SK-N-MC (cell line): Measurements from ENCODE around the gene GNB4.

Experiments
- EZH2 ChIP-seq: fragments of 200-600 bp; sonication (generic); IDR thresholded peaks from one replicate; pipeline ENCODE4 v1.6.1; 2017; ENCODE audit warnings: antibody characterized with exemption
- POLR2AphosphoS5 ChIP-seq: IDR thresholded peaks from 2 replicates; pipeline ENCODE4 v1.6.1; 2012; ENCODE audit warnings: mild to moderate bottlenecking, low read depth, low read length, borderline replicate concordance

DNA sequence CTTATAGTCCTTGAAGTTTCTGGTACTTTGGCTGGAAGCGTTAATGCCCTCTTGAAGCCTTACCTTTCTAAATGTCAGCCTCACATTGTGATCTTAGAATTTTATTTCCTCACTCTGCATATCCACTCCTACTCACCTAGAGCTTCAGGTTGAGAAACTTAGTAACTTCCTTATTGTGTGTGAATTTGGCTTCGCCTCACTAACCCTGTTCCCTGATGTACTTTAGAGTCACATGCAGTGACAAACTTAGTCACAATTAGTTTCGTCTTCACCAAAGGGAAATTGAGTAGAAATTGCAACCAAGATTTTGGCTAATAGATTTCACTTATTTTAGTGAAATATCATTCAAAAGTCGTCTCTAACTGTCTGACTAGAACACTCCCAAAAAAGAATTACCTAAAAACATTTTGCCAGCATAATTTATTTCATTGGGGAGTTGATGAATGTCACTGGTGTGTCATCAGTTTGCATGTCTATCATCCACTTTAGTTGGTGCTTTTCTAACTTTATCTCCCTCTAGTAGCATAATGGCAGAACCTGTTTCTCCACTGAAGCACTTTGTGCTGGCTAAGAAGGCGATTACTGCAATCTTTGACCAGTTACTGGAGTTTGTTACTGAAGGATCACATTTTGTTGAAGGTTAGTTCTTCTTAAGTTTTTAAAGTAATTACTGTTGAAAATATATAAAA lies 102.8 kb downstream of the GNB4 start:
- TF ChIP-seq EZH2 (no peak), POLR2AphosphoS5 (no peak)
